H1 (cell line): ENCODE data around the gene MCM6. TPM values are rescaled to one million over a fixed set of nuclear protein-coding genes. Genes with fewer than 3 reads are reported as not detected.

Source experiments
- CTCF ChIA-PET: fragments of 300-600 bp; sonication (Branson Sonifier 250); formaldehyde crosslinking; loops from one replicate; lab custom pipeline; 2021; ENCODE audit not compliant: partially characterized antibody; lab: Charles Lee
- POLR2A ChIA-PET: fragments of 300-600 bp; sonication (Branson Sonifier 250); formaldehyde crosslinking; loops from one replicate; lab custom pipeline; 2021; ENCODE audit warnings: inconsistent platforms; ENCODE audit not compliant: partially characterized antibody; lab: Charles Lee
- DNase-seq, 2 experiments: peaks; one replicate each; pipeline versions ENCODE4 v3.0.0 to v3.0.0-alpha.2; 2010 to 2022; ENCODE audit warnings: low spot score in 2 of 2, low read depth in 1 of 2, mixed read lengths in 1 of 2
- FAIRE-seq: peaks from 2 replicates; lab custom pipeline; 2011; peaks lifted over from hg19 to GRCh38; lab: Jason Lieb, UNC
- H2AFZ ChIP-seq: 2 replicates; pipeline ENCODE4 v1.8.1; 2012; ENCODE audit warnings: low read length, inconsistent platforms
- H2AK5ac ChIP-seq: 2 replicates; pipeline ENCODE4 v1.6.1; 2013; ENCODE audit warnings: low read depth, low read length
- H2BK120ac ChIP-seq: replicated peaks from 2 replicates; pipeline ENCODE3; 2013; ENCODE audit warnings: low read depth, low read length, inconsistent platforms
- H2BK12ac ChIP-seq: 2 replicates; pipeline ENCODE4 v1.6.1; 2013; ENCODE audit warnings: low read depth, low read length
- H2BK15ac ChIP-seq: 2 replicates; pipeline ENCODE4 v1.6.1; 2013; ENCODE audit warnings: low read length
- H2BK20ac ChIP-seq: 2 replicates; pipeline ENCODE4 v1.6.1; 2013; ENCODE audit warnings: low read length
- H2BK5ac ChIP-seq: 2 replicates; pipeline ENCODE4 v1.6.1; 2013; ENCODE audit warnings: low read depth, low read length
- H3K14ac ChIP-seq: 2 replicates; pipeline ENCODE4 v1.6.1; 2013; ENCODE audit warnings: inconsistent platforms; ENCODE audit not compliant: insufficient read length
- H3K18ac ChIP-seq: 2 replicates; pipeline ENCODE4 v1.6.1; 2013; ENCODE audit warnings: low read length; ENCODE audit errors: extremely low read depth
- H3K23ac ChIP-seq: 2 replicates; pipeline ENCODE4 v1.6.1; 2013; ENCODE audit warnings: inconsistent platforms; ENCODE audit not compliant: insufficient read length
- H3K23me2 ChIP-seq: 2 replicates; pipeline ENCODE4 v1.6.1; 2013; ENCODE audit warnings: low read depth, low read length
- H3K27ac ChIP-seq: 2 replicates; pipeline ENCODE4 v1.6.1; 2011; ENCODE audit warnings: low read depth, low read length, inconsistent platforms
- H3K27me3 ChIP-seq, 4 experiments: replicated peaks in 1 of 4; 1 replicate in 1 of 4; 2 replicates in 3 of 4; pipeline versions ENCODE4 v1.6.1 to v1.8.1; 2011 to 2013; ENCODE audit warnings: low read length in 3 of 4, mild to moderate bottlenecking in 3 of 4, inconsistent platforms in 2 of 4, mixed read lengths in 2 of 4, moderate library complexity in 1 of 4; ENCODE audit not compliant: control insufficient read depth in 3 of 4, insufficient read depth in 3 of 4; ENCODE audit errors: extremely low read depth in 1 of 4
- H3K36me3 ChIP-seq, 4 experiments: 2 replicates each; pipeline versions ENCODE4 v1.6.1 to v1.8.1; 2011 to 2013; ENCODE audit warnings: mild to moderate bottlenecking in 4 of 4, low read length in 3 of 4, moderate library complexity in 2 of 4, control low read depth in 1 of 4, inconsistent platforms in 1 of 4; ENCODE audit not compliant: insufficient read depth in 4 of 4, control insufficient read depth in 2 of 4
- H3K4ac ChIP-seq: replicated peaks from 2 replicates; pipeline ENCODE3; 2013; ENCODE audit warnings: low read length, low read depth, mixed read lengths, inconsistent platforms; ENCODE audit not compliant: insufficient read length
- H3K4me1 ChIP-seq, 4 experiments: replicated peaks in 1 of 4; 1 replicate in 1 of 4; 2 replicates in 3 of 4; pipeline versions ENCODE4 v1.6.1 to v1.8.1; 2011 to 2013; ENCODE audit warnings: low read length in 3 of 4, inconsistent platforms in 2 of 4, mixed read lengths in 1 of 4; ENCODE audit not compliant: insufficient read depth in 4 of 4, control insufficient read depth in 3 of 4
- H3K4me2 ChIP-seq, 2 experiments: 2 replicates each; pipeline versions ENCODE4 v1.6.1 to v1.8.1; 2011 to 2013; ENCODE audit warnings: low read depth in 2 of 2, low read length in 2 of 2, control low read depth in 1 of 2, inconsistent platforms in 1 of 2, mild to moderate bottlenecking in 1 of 2; ENCODE audit not compliant: insufficient read depth in 1 of 2
- H3K4me3 ChIP-seq, 4 experiments: fragments of 200-600, 300-600 bp in 1 of 4; sonication (generic), shearing (Covaris generic), sonication (Bioruptor Twin) in 1 of 4; 2 replicates each; pipeline versions ENCODE4 v1.5.1 to v1.8.1; 2011 to 2016; ENCODE audit warnings: low read length in 4 of 4, low read depth in 3 of 4, control low read depth in 2 of 4, inconsistent platforms in 2 of 4, mild to moderate bottlenecking in 2 of 4, mixed read lengths in 1 of 4, moderate library complexity in 1 of 4; ENCODE audit not compliant: insufficient read depth in 2 of 4; ENCODE audit errors: extremely low read depth in 1 of 4
- H3K56ac ChIP-seq: replicated peaks from 2 replicates; pipeline ENCODE3; 2013; ENCODE audit warnings: low read depth, mild to moderate bottlenecking, mixed read lengths, low read length, inconsistent platforms; ENCODE audit not compliant: insufficient read length
- H3K79me1 ChIP-seq: 2 replicates; pipeline ENCODE4 v1.6.1; 2013; ENCODE audit warnings: low read depth, low read length, control low read depth
- H3K79me2 ChIP-seq, 2 experiments: 2 replicates each; pipeline versions ENCODE4 v1.6.1 to v1.8.1; 2012 to 2013; ENCODE audit warnings: low read length in 2 of 2, mild to moderate bottlenecking in 2 of 2, inconsistent platforms in 1 of 2; ENCODE audit not compliant: insufficient read depth in 2 of 2, control insufficient read depth in 1 of 2
- H3K9ac ChIP-seq, 4 experiments: replicated peaks in 1 of 4; 1 replicate in 1 of 4; 2 replicates in 3 of 4; pipeline versions ENCODE4 v1.6.1 to v1.8.1; 2011 to 2013; ENCODE audit warnings: low read depth in 3 of 4, low read length in 3 of 4, control low read depth in 2 of 4, mild to moderate bottlenecking in 2 of 4, moderate library complexity in 2 of 4, inconsistent platforms in 1 of 4; ENCODE audit errors: extremely low read depth in 1 of 4
- H3K9me3 ChIP-seq, 2 experiments: 2 replicates each; pipeline versions ENCODE4 v1.6.1 to v1.8.1; 2012 to 2013; ENCODE audit warnings: mild to moderate bottlenecking in 2 of 2, moderate library complexity in 2 of 2, control low read depth in 1 of 2, inconsistent platforms in 1 of 2, low read depth in 1 of 2, low read length in 1 of 2, mixed read lengths in 1 of 2; ENCODE audit not compliant: insufficient read depth in 2 of 2
- H4K20me1 ChIP-seq, 2 experiments: replicated peaks in 1 of 2; 2 replicates each; pipeline versions ENCODE3 to v1.8.1; 2011 to 2013; ENCODE audit warnings: inconsistent platforms in 2 of 2, low read length in 2 of 2, mild to moderate bottlenecking in 1 of 2; ENCODE audit not compliant: insufficient read depth in 2 of 2, control insufficient read depth in 1 of 2
- H4K5ac ChIP-seq: 2 replicates; pipeline ENCODE4 v1.6.1; 2013; ENCODE audit warnings: low read length, low read depth, mixed read lengths, inconsistent platforms; ENCODE audit not compliant: insufficient read length
- H4K8ac ChIP-seq: 2 replicates; pipeline ENCODE4 v1.8.0; 2013; ENCODE audit warnings: mild to moderate bottlenecking, moderate library complexity, low read length, inconsistent platforms; ENCODE audit not compliant: insufficient read depth; ENCODE audit errors: extremely low read depth
- H4K91ac ChIP-seq: replicated peaks from 2 replicates; pipeline ENCODE3; 2013; ENCODE audit warnings: low read length, mixed read lengths, inconsistent platforms; ENCODE audit not compliant: insufficient read length
- CHD1 ChIP-seq: IDR thresholded peaks from 2 replicates; pipeline ENCODE4 v1.6.1; 2012; ENCODE audit warnings: low read depth, low read length, improper control_type of control experiment
- FOSL1 ChIP-seq: IDR thresholded peaks from 2 replicates; pipeline ENCODE4 v1.6.1; 2011; ENCODE audit warnings: mild to moderate bottlenecking, low read depth, low read length, moderate library complexity; ENCODE audit not compliant: insufficient read depth
- GABPA ChIP-seq: IDR thresholded peaks from 2 replicates; pipeline ENCODE4 v1.6.1; 2011; ENCODE audit warnings: mild to moderate bottlenecking, low read length, moderate library complexity, borderline replicate concordance; ENCODE audit not compliant: insufficient read depth
- GTF2F1 ChIP-seq: IDR thresholded peaks from 2 replicates; pipeline ENCODE4 v1.6.1; 2012; ENCODE audit warnings: low read depth, low read length, improper control_type of control experiment, borderline replicate concordance
- HDAC2 ChIP-seq, 2 experiments: fragments of 300-600 bp in 1 of 2; sonication (generic) in 1 of 2; IDR thresholded peaks; 2 replicates each; pipeline ENCODE4 v1.6.1; 2011 to 2012; ENCODE audit warnings: low read depth in 2 of 2, low read length in 2 of 2, mild to moderate bottlenecking in 2 of 2, moderate library complexity in 2 of 2, borderline replicate concordance in 1 of 2, inconsistent platforms in 1 of 2
- KDM1A ChIP-seq: fragments of 200-600, 300-600 bp; sonication (generic); IDR thresholded peaks from 2 replicates; pipeline ENCODE4 v1.7.1; 2016; ENCODE audit warnings: mild to moderate bottlenecking, low read length, borderline replicate concordance
- NANOG ChIP-seq: IDR thresholded peaks from 2 replicates; pipeline ENCODE4 v1.6.1; 2011; ENCODE audit warnings: low read length, low read depth, mild to moderate bottlenecking, inconsistent platforms; ENCODE audit not compliant: insufficient read depth, poor library complexity, severe bottlenecking
- POLR2AphosphoS5 ChIP-seq: IDR thresholded peaks from 2 replicates; pipeline ENCODE4 v1.6.1; 2011; ENCODE audit warnings: low read depth, low read length
- RNF2 ChIP-seq: fragments of 200-900, 300-1000 bp; sonication (generic); IDR thresholded peaks from 2 replicates; pipeline ENCODE4 v1.7.1; 2016; ENCODE audit warnings: borderline replicate concordance, low read depth, mild to moderate bottlenecking, antibody characterized with exemption, low read length; ENCODE audit not compliant: poor library complexity, severe bottlenecking; ENCODE audit errors: missing control alignments
- SRF ChIP-seq: IDR thresholded peaks from 2 replicates; pipeline ENCODE4 v1.6.1; 2011; ENCODE audit warnings: mild to moderate bottlenecking, low read depth, low read length, moderate library complexity
- TBP ChIP-seq: IDR thresholded peaks from 2 replicates; pipeline ENCODE4 v1.6.1; 2011; ENCODE audit warnings: low read depth, low read length, improper control_type of control experiment
- WGBS, 2 experiments: shearing (Covaris generic) in 1 of 2; methylation state at CpG; one replicate each; pipeline versions ENCODE4 v1.1.6 to v1.1.7; 2013 to 2015; ENCODE audit warnings: low lambda C conversion rate in 2 of 2, mixed read lengths in 2 of 2, inconsistent platforms in 1 of 2, low coverage in 1 of 2, missing lambda C conversion rate in 1 of 2; ENCODE audit not compliant: insufficient replicate concordance in 2 of 2, insufficient coverage in 1 of 2, insufficient read length in 1 of 2; ENCODE audit errors: extremely low coverage in 1 of 2, missing lambda C conversion rate in 1 of 2; 5-methylcytosine and 5-hydroxymethylcytosine counted together
- polyA plus RNA-seq, 7 experiments: library from polyadenylated mRNA; depleted of rRNA in 3 of 7; stranded (reverse) in 5 of 7; unstranded in 2 of 7; fragments of >200 nt in 5 of 7; fragments of 200-250 nt in 2 of 7; gene quantifications; 1 replicate in 5 of 7; 2 replicates in 1 of 7; 4 replicates in 1 of 7; pipeline versions ENCODE4 v1.2.1 to v1.2.3, GENCODE V29; 2011 to 2013; ENCODE audit warnings: missing spikeins in 2 of 7, mixed read lengths in 2 of 7
- total RNA-seq: library from RNA; stranded (reverse); fragmentation: NEBNext Ultra II Directional; extraction: Animal tissue kit (Norgen Biotek cat#: 25700); gene quantifications from 2 replicates; pipeline ENCODE4 v1.2.1, GENCODE V29; 2021
- TF ChIP-seq, protein P1 (sequence below): IDR thresholded peaks from 2 replicates; pipeline ENCODE4 v1.6.1; 2012; ENCODE audit warnings: inconsistent platforms

The MCM6 gene
- total and polyA plus RNA-seq, 2 of the 8 experiments (the other 6 are each of a cell fraction or from before 2014, with no cell fraction given), result 60.2 to 134 TPM

DNA sequence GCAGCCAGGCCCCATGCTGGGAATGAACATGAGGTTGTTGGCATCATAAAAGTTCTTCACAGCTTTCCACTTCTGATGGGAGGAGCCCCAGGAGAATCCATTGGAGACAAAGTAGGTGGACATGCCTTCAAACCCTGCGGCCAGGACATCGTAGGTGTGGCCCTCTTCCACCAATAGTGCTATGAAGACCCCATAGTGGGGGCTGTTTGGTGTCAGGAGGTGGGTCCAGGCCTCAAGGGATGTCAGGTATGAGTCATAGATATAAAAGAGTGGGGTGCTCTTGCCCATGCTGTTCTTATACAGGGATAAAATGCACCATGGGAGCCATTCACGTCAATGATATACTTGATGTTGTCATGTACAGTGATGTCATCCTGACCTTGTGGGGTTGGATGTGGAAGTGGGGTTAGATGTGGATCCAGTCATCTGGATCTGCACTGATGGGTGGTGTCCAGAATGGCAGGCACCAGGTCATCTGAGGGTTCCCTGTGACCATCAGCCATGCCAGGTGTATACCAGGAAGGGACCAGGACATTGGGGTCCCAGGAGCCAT lies 22.1 kb upstream of the MCM6 start:
- Histone ChIP-seq H3K27ac (no peak overlapping the region), H3K14ac (no peak overlapping the region), H2AK5ac (no peak overlapping the region), H2BK5ac (no peak overlapping the region; the same call in 1 of the 2 replicates), H3K79me2 (no peaks in the 10 kb centered on the region), H3K36me3 (no peaks in the 10 kb centered on the region; a peak in 1 of 8 replicates), H3K4ac (no peak overlapping the region), H3K27me3 (no peaks in the 10 kb centered on the region), H3K4me3 (no peak overlapping the region), H2AFZ (no peak overlapping the region), H3K23ac (no peak overlapping the region), H4K91ac (no peak overlapping the region), H2BK20ac (no peak overlapping the region), H3K18ac (no peak overlapping the region), H2BK15ac (no peak overlapping the region), H3K56ac (no peak overlapping the region), H3K9ac (no peak overlapping the region), H4K20me1 (no peaks in the 10 kb centered on the region), H3K23me2 (no peaks in the 10 kb centered on the region), H3K4me2 (no peak overlapping the region), H4K5ac (no peak overlapping the region), H2BK12ac (no peak overlapping the region), H2BK120ac (no peak overlapping the region), H3K9me3 (no peaks in the 10 kb centered on the region; a peak in 1 of 4 replicates), H4K8ac (no peak overlapping the region; the same call in 1 of the 2 replicates), H3K4me1 (no peaks in the 10 kb centered on the region), H3K79me1 (no peaks in the 10 kb centered on the region)
- POLR2A ChIA-PET, result interaction anchor here (1.1 kb wide), 1 partner anchor 9 kb away, joined by 3 read pairs; no protein-coding TSS in a partner anchor
- FAIRE-seq, result no peak
- no peak for DNase-seq
- CTCF ChIA-PET, result interaction anchor here (1.4 kb wide), 1 partner anchor 101 kb away, joined by 4 read pairs; no protein-coding TSS in a partner anchor
- 94% methylated on average over 3 of the region's 3 CpGs; no CpG with 5 or more reads in 1 of the 2 experiments for WGBS, 2 experiments
- TF ChIP-seq HDAC2 (IDR thresholded peaks at IDR 0.05; ENCODE audit: borderline replicate concordance in 1 of 2, low read depth in 2 of 2, low read length in 2 of 2) (no peak), CHD1 (no peak), KDM1A (no peak), TBP (no peak), RNF2 (no peak), GABPA (no peak), NANOG (no peak), SRF (no peak), FOSL1 (no peak), POLR2AphosphoS5 (no peak), GTF2F1 (no peak)
- TF ChIP-seq, protein P1, sequence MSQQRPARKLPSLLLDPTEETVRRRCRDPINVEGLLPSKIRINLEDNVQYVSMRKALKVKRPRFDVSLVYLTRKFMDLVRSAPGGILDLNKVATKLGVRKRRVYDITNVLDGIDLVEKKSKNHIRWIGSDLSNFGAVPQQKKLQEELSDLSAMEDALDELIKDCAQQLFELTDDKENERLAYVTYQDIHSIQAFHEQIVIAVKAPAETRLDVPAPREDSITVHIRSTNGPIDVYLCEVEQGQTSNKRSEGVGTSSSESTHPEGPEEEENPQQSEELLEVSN, result no peak
